GM18498 (cell line): ENCODE results near the gene CDH4.

Experiments used
- ATAC-seq: cut with Tn5 transposase; IDR thresholded peaks from one replicate; pipeline ENCODE4 v1.9.1; 2021; ENCODE audit warnings: mild to moderate bottlenecking, moderate library complexity; ENCODE audit not compliant: unreplicated experiment

The CDH4 gene

DNA sequence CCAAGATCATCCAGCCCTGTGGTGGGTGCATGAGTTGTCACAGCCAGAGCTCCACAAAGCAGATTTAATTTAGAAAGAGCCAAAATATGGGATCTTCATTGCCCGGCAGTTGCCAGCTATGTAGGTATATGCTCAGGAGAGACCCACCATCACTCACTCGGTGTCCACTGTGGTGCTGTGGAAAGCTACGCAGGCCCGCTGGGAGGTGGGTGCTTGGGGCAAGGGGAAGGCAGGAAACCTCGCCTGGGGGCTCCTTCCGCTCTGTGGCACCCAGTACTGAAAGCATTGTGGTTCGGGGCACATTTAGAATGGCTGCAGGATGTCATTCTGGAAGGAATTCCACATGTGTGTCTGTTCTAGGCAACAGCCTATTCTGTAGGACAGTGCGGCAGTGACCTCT, 553.7 kb downstream of the CDH4 start:
- ATAC-seq = no peak

DNA sequence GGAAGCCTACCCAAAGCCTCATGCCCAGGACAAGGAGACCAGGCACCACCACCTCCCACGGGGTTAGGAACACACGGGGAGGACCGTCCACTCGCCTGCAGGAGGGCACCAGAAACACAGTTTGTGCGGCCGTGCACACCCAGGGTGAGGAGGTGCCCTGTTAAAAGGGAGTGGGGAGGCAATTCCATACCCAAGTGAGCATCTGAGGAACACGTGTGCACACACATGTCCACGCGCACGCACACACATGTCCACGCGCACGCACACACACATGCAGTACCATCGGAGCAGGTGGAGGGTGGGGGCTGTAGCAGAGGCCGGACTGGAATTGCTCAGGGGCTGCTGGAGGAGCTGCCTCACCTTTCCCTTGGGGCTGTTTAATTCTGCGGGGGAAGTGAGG, 554.3 kb downstream of the CDH4 start:
- no peak for ATAC-seq

DNA sequence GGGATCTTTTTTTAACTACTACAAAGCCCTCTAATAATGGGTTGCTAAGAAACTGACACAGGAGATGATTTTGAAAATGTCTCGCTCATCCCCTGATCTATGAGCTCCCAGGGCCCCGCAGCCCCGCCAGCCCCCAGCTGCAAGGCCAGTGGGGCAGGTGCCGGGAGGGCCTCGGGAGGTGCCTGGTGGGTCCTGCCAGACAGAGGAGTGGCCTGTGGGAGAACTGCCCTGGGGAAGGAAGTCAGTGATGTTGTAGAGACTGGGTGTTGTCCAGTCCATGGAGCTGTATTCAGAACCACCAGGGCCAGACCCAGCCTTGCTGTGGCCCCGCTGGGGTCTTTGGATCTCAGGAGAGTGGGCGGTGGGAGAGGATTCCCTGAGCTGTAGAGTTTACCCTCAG, 554.9 kb downstream of the CDH4 start:
- no peak for ATAC-seq

DNA sequence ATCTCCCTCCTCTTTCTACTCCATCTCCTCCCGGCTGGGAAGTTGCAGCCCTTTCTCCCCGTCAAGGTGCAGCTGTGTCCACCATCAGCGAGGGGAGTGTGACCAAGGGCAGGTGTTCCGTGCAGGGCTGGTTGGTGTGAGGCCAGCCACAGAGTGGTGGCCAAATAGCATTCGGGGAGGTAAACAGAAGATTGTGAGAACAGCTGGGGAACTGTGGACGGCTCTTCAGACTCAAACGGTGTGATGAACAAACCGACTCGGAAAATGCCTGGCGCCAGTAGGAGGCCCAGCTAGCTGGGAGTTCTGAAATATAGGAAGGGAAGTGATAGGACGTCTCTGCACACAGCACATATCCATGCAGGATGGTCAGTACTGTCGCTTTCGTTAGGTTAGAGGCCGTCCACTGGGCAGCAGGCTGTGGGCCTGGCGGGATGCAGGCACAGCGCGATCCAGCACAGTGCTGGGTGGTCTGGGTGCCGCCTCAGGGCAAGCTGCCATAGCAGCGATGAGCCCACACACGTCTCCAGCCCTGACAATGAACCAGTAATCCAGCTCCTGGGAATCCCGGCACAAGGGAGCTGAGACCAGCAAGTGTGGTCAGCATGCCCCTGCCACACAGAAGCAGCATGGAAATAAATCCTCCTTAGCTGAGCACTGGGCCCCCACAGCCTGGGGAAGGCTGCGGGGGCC, 555.6 kb downstream of the CDH4 start:
- ATAC-seq = no peak

DNA sequence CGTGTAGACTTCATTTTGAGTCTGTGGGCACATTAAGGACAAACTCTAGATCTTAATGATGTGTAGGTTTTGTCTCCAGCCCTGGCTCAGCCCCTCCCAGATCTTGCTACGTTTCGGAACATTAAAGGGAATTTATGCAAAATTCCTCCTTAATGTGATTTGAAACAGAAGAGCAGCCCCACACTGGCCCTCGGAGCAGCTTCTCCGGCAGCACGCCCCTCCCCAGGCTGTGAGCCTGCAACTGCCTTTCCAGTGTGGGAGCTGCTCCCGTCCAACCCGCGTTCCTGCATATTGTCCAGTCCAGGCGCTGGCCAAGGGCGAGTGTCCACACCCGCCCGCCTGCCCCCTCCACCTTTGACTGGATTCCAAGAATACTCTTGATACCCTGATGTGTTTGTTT, 556.4 kb downstream of the CDH4 start:
- ATAC-seq = no peak

DNA sequence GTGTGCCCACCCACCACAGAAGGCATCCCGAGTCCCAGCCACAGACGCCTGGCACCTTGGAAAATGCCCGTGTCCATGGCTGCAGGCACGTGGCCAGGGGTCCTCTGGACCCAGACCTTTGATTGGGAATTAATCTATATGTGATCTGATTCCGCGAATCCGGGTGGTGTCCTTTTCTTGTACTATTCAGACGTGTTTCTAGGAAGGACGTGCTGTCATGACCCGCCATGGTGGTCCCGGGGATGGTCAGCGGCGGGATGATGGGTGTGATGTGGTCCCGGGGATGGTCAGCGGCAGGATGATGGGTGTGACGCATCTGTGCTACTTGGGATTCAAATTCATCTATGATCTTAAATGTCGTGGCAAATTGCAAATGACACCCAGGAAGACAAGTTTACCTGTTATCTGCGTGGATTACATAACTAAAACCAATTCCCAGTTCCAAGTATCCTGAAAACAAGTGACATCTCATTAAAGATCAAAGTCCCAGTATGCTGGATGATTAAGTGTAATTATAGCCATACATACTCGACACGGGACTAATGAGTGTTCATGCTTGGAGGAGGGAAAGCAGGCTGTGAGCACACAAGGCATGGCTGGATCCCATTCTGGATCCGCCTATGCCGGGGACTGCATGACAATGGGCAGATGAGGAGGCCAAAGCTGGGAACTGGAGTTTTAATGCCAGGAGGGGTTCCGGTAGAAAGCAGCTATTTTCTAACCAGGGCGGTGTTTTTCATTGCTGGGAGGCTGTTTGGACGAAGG, 557.1 kb downstream of the CDH4 start:
- ATAC-seq = no peak

DNA sequence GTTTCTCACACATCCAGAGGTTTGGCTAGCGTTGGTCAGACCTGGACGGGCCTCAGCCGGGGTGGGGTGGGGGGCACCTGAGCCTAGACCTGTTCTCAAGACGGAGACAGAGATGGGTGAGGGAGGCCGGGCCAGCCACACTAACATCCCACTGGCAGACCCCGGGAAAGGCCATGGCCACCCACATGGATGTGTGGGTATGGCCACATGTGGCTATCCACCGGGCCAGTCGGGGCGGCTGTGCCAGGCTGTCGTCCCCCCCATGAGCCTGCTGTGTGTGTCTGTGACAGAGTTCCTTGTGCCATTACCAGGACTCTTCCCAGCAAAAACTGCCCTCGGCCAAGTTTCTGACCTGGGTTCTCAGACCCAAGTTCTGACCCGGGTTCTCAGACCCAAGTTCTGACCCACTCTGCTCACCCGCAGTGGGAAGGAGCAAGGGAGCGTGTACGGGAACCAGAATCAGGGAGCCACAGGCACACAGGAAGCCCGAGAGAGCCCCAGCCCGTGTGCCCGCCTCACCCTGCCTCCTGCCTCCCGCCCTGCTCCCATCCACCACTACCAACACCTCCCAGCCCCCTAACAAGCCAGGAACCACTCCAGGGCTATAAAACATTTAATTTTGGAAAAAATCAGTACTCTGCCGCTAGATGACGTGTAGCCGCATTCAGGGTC, 558.1 kb downstream of the CDH4 start:
- no peak for ATAC-seq

DNA sequence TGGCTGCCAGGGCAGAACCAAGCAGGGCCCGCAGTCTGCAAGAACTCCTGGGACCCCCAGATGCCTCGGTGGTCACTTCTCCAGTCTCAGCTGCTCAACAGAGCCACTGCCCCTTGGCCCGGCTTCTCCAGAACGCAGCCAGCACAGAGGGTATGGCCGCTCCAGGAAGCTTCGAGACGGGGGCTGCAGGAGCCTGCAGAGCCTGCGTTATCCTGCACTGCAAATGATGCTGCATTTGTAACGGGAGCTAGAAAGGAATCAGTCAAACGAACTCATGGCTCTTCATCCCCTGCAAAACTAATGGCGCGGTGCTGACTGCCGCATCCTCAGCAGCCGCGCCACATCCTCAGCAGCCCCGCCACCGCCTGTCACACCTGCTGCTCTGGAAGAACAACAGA, 558.7 kb downstream of the CDH4 start:
- ATAC-seq = no peak

DNA sequence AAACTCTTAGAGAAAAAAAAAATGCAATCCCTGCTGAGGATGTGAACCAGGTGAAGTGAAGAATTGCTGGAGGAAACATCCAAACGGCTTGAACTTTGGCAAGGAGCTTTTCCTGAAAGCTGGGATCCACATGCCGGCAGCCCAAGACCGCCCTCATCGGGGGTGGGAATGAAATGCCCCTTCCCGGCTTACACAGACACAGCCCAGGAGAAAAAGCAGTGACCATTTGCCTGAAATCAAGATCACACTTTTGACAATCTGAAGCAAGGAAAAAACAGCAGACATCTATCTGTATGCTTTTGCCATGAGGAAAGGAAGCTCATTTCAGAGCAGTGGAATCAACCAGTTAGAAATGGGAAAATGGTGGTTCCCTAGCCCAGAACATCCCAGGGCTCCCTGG, 559.1 kb downstream of the CDH4 start:
- ATAC-seq = no peak

DNA sequence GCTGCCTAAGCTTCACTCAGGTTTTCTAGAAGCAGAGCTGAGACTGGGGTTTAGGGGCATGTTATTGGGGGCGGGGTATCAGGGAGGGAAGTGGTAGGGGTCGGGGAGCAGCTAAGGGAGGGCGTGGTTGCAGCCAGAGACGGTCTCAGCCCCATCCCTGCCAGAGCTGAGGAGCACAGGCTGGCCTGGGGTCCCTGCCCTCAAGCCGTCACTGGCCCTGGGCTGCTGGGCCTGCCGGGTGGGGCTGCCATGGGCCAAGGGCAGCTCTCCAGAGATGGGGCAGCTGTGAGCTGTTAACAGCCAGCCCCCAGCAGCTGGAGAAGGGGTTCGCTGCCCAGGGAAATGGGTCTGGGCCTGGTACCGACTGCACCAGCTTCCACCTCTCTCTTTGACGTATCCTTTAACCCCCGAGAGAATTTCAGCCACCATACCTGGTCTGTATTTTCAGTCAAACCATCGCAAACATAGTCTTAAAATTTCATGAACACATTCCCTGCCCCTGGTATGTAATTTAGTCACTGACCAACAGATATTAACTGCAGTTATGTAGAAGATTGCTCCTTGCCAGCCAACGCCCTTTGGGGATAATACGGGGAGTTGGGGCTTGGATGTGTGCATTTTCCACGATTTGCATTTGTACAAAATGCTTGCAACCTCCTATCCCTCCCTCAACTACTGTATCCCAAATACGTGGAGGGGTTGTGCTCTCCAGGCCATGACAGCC, 560.2 kb downstream of the CDH4 start:
- no peak for ATAC-seq

DNA sequence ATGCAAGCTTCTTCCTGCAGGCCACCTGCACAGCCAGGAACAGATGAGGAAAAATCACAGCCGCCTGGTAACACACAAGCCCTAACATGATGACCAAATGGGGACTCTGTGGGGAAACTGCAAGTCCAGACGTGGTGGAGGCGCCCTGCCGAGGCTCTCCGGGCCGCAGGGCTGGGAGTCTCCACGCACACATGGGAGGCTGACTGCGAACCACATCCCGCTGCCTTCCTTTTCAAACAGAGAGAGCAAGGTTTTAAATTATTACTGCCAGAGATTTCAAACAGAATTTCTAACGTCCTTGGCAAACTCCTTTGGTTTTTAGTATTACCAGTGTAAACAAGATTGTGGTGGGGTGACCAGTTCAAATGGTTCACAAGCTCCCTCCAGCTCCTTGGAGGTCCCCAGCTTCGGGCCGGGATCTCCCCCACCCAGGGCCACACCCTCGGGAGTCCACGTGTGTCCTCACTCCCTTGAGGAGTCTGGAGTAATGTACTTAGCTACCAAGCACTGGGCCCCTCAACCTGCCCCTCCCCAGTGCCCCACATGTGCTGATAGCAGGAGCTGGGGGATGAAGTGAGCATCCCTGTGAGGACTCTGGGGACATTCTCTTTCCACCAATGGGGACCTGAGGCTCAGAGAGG, 560.9 kb downstream of the CDH4 start:
- ATAC-seq = no peak

DNA sequence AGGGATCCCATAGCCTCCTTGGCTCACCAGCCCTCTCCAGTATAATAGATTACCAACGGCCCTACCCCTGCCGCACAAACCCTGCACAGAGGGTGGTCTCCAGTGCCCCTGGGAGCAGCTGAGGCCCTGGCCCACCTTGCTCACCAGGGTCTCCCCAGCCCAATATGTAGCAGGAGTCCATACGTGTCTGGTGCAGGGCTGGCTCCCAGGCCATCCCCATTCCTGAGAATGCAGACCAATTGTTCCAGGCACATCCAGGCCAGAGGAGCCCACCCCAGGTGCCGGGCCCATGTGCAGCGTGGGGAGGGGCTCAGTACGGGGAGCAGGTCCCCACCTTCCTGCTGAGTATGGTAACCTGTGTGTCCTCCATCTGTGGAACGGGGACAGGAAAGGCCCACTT, 561.7 kb downstream of the CDH4 start:
- no peak for ATAC-seq

DNA sequence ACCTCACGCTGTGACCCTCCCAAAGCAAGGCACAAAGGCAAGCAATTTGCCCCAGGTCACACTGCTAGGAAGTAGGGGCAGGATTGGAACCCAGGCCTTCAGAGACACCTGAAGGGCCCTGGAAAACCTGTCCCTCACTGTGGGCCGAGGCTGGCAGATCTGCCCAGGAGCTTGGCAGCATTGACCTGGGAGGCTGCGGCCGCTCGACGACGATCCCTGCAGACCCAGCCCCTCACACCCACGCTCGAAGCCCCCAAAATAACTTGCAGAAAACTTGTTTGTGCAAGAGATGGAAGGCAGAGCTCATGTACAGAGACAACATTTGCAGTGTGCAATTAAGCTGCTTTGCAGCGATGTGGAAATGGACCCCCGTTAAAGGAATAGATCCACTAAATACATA, 562.2 kb downstream of the CDH4 start:
- ATAC-seq = no peak

DNA sequence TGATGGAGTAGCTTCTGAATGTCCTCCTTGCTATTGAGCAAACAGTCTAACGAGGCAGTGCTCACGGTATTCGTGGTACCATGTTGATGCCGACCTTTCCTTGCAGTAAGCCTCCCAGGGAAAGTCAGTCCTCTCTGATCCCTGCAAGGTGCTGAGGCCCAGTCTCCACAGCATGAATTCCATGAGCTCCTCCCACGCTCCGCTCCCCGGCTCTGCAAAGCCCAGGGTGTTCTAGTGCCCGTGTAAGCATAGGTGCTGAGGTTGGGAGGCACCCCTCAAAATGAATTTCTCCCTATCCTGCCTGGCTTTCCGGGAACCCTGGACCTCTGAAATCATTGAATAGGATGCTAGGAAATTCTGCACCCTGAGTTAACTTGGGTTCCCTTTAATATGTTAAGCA, 562.7 kb downstream of the CDH4 start:
- no peak for ATAC-seq

DNA sequence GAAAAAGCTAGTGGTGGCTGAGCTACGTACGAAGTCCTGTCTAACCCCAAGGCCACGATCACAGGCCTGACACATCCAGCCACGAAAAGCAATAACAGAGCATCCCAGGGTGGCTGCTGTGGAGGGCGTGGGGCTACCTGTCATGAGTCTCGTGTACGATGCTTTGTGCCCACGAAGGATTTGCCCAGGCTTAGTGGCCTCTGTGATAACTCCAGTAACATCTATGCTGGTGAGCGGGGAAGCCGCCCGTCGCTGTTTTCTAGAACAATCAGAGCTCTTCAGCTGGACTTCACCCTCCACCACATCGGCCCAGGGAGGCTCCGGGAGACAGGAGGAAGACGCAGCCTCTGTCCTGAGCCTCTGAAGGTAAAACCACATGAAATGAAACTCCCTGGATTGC, 563.1 kb downstream of the CDH4 start:
- no peak for ATAC-seq

DNA sequence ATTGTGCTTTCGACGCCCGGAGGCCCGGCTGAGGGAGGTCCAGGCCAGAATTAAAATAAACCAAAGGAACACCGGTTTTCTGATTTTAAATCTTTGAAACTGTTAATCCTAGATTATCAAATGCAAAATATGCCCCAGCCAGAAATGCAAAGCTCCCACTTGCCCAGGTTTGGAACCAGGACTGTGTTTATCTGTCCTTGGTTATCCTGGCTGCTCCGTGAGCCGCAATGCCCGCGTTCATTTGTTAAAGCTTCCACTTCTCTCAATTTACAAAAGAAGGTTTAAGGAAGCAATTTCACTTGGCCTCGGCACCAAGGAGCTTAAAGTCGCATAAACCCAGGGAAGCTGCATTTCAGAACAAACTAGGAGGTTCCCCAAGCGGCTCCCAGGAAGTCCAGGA, 563.6 kb downstream of the CDH4 start:
- ATAC-seq = no peak

DNA sequence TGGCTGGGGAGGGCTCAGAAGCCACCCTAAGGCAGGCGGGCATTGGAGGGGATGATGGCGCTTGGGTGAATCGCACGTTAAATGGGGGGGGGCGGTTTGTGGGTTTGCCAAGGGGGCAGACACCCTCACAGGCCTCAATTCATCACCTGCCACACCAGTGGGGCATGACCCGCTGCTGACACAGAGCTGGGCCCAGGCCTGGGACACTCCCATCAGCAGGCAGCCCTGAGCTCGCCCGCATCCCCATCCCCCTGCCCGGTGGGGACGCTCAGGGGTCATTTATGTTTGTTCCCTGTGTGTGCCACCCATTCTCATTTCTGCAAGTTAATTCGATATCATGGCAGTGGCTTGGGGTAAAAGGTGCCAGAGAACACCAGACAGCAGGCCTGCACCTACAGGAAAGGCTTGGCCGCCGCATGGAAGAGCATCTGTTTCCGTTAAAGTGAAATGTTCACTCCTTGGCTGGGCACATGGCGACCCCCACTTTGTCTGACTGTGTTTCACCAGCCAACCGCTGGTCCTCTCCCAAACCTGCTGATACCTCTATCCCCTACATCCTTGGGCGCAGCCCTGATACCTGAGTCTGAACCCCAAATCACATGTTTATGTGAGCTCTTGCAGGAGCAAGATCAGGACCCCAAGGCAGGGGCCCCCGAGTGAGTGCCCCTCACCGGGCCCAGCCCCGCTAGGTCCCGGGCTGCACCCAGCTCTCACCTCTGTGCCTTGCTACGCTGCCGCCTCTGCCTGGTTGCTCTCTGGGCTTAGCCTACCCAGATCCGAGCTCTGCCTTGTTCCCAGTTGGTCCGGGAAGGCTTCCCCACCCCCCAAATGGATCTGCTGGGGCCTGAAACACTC, 564.8 kb downstream of the CDH4 start:
- no peak for ATAC-seq

DNA sequence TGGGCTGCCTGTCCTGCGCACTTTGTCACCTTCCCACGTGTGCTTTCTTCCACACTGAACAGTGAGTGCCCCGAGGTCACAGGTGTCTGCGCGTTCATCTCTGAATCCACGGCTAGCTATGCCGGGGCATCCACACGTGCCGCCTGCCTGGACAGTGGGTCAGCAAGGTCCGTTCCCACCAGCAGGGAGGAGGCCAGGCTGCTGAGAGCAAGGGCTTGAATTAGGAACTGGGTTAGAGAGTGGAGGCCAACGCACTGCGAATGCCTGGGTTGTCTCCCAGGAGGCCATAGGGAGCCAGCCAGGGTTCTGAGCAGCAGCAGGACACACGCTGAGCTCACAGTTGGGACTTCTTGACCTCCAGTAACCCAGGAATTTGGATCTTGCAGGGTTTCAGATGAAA, 565.5 kb downstream of the CDH4 start:
- no peak for ATAC-seq

DNA sequence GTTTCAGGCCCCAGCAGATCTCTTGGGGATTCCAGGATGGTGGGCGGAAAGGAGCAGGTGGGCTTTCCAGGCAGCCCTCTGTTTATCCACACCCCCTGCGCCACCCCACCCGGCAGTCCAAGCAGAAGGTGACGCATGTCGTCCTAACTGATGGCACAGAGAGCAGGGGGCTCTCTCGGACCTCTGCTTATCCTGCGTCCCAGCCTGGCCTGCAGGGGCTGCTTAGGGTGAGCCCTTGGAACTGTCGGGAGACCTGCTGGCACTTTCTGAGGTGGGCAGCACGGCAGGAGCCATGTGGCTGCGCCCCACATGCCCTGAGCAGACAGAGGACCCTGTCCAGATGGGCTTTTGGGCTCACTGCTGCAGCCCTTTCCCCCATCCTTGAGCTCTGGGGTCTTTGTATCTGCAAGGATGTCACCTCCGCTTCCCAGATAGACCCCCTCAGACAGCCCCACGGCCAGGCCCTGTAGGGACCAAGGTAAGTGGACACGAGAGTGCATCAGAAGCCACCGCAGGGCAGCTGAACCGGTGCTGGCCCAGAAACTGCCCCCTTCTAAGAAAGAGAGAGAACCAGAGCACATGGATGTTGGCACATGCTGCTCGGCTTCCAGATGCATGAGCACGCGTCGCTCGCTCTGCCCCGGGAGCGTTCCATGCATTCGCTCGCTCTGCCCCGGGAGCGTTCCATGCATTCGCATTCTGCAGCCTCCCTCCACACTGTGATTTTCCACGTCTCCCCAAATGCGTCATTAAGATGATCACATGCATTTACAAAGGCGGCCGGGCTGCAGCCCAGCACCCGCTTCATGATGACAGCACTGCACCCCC, 566.9 kb downstream of the CDH4 start:
- no peak for ATAC-seq

DNA sequence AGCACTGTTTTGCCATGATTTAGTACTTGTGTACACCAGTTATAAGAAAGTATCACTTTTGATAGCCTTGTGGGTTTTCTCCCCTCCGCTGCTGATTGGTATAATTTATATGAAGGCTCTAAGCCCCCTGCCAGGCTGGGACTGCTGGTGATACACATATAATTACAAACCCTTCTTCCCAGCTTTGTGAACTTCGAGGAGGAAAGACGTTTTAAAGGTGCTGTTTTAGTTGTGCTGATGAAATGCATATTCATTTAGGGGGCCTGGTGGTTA, 567.4 kb downstream of the CDH4 start:
- ATAC-seq = no peak
